Upper lobe of left lung (tissue), 4 donors: ENCODE measurements around the gene SALL1.

Experiments
- EP300 ChIP-seq, 4 donors: sonication (generic); formaldehyde crosslinking; IDR thresholded peaks; one replicate each; pipeline ENCODE4 v1.5.1; 2017; ENCODE audit warnings: antibody characterized with exemption in 4 of 4, control low read depth in 2 of 4
- POLR2A ChIP-seq, 4 donors: fragments of 450-650 bp; IDR thresholded peaks; one replicate each; pipeline ENCODE4 v1.5.1; 2016 to 2017; ENCODE audit warnings: antibody characterized with exemption in 4 of 4, mild to moderate bottlenecking in 2 of 4
- POLR2AphosphoS5 ChIP-seq, 2 donors: sonication (generic); formaldehyde crosslinking; IDR thresholded peaks; one replicate each; pipeline ENCODE4 v1.5.1; 2017; ENCODE audit warnings: antibody characterized with exemption in 2 of 2
- TF ChIP-seq, protein P1 (sequence below), 6 experiments: fragments of 450-650 bp in 4 of 6; fragments of 200-600 bp in 2 of 6; sonication (generic) in 2 of 6; IDR thresholded peaks; one replicate each; pipeline ENCODE4 v1.5.1; 2016 to 2019; ENCODE audit warnings: antibody characterized with exemption in 6 of 6

DNA sequence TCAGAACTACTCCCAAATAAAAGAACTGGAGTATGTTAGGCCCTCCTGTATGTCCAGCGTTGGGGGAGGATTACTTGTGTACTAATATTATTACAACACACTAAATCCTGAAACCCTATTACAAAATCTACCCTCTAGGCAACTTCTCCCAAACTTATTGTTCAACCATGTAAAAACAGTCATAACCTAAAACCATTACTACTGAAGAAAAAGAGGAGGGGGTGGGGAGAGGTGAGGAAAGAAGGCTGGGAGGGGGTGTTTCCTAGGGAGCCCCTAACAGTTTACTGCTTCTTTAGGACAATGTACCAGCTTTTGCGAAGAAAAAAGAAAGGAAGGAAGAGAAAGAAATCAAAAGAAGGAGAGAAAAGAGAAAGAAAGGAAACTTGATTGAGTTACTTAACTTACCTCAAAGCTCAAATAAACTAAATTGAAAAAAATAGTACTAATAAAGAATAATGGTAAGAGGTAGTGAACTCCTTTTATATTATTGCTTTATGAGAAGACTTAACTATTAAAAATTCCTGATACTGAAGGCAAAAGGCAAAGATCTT is 2.3 kb downstream of the SALL1 start:
- TF ChIP-seq, protein P1, sequence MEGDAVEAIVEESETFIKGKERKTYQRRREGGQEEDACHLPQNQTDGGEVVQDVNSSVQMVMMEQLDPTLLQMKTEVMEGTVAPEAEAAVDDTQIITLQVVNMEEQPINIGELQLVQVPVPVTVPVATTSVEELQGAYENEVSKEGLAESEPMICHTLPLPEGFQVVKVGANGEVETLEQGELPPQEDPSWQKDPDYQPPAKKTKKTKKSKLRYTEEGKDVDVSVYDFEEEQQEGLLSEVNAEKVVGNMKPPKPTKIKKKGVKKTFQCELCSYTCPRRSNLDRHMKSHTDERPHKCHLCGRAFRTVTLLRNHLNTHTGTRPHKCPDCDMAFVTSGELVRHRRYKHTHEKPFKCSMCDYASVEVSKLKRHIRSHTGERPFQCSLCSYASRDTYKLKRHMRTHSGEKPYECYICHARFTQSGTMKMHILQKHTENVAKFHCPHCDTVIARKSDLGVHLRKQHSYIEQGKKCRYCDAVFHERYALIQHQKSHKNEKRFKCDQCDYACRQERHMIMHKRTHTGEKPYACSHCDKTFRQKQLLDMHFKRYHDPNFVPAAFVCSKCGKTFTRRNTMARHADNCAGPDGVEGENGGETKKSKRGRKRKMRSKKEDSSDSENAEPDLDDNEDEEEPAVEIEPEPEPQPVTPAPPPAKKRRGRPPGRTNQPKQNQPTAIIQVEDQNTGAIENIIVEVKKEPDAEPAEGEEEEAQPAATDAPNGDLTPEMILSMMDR (IDR thresholded peaks at IDR 0.05): no peak
- TF ChIP-seq POLR2A (IDR thresholded peaks at IDR 0.05): no peak
- TF ChIP-seq POLR2AphosphoS5 (IDR thresholded peaks at IDR 0.05): no peak
- TF ChIP-seq EP300 (IDR thresholded peaks at IDR 0.05): no peak
